Measurements from ENCODE around the gene ASCC3.

- peak in 1 of 4 experiments; percentile 24 for TF ChIP-seq CTCF (IDR thresholded peaks at IDR 0.05)
- TF ChIP-seq EP300 (IDR thresholded peaks at IDR 0.05), result no peak
- no peak for TF ChIP-seq POLR2A (IDR thresholded peaks at IDR 0.05)
Measured at GRCh38 chr6:100657678-100658330, 223.3 kb downstream of the ASCC3 start.
